C4-2B (cell line): ENCODE results near the gene PDIA4.
"Not testable (repeated sequence)": the region's sequence is repeated elsewhere in the genome, so short reads cannot be mapped to it uniquely, and the experiment has no call there.

Experiments used
- CTCF ChIP-seq: fragments of 450-650 bp; conservative IDR thresholded peaks from 2 replicates; pipeline ENCODE4 v1.5.1; 2017; ENCODE audit warnings: mild to moderate bottlenecking
- ZFX ChIP-seq: fragments of 450-650 bp; IDR thresholded peaks from 2 replicates; pipeline ENCODE4 v1.6.1; 2017

- TF ChIP-seq CTCF, ZFX: not testable (repeated sequence)
These were observed 34.1 kb upstream of the PDIA4 start for GRCh38 chr7:149062217-149062899.
